ENCODE data around the gene TAPBP.

The TAPBP gene

GRCh38 chr6:33318426-33319073 is 4.7 kb upstream of the TAPBP start:
- DNase-seq = no peak

GRCh38 chr6:33317669-33318425 is 4.0 kb upstream of the TAPBP start, which contains the start of gene ZBTB22:
TSS of gene ZBTB22 (minus strand) at chr6:33317744. CDS start at chr6:33316916, 828 bp downstream.
- peak; percentile 99 for DNase-seq

- no peak for DNase-seq
Measured at GRCh38 chr6:33317419-33317668, 3.5 kb upstream of the TAPBP start.

DNA sequence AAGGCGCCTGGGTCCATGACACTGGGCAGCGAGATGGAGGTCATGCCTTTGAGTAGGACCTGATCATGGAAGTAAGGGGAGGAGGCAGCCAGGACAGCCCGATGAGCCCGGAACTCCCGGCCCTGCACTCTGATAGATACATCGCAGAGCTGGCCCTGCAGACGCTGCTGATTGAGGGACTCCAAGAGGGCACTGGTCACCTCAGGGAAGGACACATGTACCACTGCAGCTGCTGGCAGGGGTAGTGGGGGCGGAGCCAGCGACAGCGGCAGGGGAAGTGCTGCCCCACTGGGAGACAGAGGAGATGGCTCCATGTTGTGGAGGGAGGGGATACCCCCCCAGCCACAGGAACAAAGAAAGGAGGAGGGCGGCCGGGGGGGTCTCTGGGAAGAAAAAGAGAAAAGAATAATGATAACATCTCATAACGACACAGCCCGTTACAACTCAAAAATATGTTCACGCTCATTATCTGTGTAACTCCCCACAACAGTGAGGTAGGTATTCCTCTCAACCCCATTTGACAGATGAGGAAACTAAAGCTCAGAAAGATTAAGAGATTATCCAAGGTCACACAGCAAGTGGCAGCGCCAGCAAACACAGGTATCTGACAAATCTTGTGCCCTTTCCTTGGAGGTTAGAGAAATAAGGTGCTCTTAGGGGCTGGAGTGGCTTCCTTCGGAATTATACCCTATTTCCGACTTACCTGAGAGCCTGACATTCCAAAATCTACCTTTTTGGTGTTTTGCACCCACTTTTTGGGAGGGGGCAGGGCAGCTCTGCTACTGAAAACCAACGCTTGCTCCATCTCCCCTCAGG is 2.9 kb upstream of the TAPBP start:
- no peak for DNase-seq

DNA sequence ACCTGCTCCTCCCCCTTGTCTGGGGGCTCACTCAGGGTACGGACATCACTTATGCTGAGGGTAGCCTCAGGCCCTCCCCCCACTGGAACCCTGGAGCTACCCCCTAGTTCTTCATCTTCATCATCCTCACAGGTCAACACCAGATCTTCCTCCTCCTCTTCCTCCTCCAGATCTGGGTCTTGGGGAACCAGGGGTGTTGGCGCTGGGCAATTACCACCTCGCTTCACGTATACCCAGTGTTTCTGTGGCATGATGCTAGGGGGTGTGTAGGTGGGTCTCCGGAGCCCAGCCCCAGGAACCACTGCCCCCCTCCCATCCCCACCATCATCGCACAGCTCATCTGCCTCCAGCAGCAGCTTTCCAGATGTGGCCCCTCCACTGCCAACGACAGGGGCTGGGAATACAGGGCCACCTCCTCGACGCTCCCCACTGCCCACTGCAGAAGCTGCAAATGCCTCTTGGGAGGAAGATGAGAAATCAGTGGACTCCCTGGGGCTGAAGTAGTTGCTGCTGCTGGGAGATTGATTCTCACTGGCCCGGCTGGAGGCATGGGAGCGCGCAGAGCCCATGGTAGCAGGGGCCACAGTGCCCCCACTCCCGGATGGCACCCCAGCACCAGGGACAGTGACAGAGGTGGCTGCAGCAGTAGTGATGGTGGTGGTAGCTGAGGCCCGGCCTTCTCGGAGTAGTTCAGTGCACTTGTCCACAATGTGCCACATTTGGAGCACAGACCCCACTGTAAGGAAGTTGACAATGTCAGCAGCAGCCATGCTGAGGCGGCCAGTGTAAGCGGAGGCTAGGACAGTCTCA is 2.1 kb upstream of the TAPBP start:
- DNase-seq = no peak

GRCh38 chr6:33314943-33315792 is 1.3 kb upstream of the TAPBP start:
- no peak for DNase-seq

- peak; percentile 68 for DNase-seq
Measured at GRCh38 chr6:33314515-33314942, 651 bp upstream of the TAPBP start.

DNA sequence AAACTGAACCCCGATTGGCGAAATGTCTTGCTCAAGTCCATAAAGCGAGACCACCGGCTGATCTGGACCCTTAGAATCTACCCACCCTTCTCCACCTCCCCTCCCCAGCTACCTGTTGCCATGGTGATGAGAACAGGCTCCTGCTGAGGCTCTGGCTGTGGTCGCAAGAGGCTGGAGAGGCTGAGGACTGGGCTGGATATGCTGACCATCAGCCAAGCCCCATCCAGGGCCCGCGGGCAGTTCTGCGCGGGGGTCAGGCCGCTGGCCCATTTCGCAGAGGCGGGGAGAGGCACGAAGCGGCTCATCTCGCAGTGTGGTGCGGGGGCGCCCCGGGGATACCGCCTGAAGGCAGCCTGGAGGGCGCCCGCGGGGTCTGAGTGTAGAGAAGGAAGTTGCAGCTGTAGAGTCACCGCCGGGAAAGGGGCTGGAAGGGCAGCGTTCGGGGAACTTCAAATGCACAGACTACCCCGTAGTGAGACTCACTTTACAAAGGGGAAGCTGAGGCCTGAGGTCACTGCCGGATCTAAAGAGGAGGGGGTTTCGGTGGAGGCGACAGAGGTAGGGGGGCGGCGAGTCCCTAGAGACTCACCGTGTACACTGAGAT is 671 bp downstream of the TAPBP start:
- DNase-seq = no peak

DNA sequence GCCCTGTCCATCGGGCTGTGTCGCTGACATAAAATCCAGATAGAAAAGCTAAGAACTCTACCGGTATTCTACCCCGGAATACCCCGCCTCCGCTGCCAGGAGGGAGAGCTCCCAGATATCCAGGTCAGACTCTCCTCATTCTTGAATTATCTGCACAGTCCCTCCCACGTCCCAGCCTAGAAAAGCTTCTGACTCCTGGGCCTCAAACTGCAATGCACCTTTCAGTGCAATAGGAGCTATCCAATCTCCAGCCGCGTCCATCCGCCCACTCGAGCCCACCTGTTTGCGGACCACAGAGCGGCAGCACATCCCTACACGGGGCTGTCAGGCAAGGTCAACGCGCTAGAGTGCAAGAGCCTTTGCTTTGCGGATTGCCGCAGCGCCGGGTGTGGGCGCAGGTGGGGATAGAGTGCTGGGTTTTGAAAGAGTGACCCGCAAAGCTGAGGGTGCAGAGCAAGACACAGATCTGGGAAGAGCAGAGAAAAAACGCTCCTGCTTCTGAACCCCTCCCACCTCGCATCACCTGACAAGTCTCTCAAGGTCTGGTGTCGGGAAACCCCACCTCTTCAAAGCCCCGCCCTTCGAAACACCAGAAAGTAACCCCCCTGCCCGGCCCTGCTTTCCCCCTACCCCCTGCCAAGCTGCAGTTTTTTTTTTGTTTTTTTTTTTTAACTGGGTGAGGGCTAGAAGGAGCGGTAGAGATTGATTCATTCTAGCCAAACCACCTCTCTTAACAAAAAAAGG is 1.3 kb downstream of the TAPBP start:
- no peak for DNase-seq

GRCh38 chr6:33306356-33306755 is 7.5 kb downstream of the TAPBP start:
- DNase-seq = no peak

DNA sequence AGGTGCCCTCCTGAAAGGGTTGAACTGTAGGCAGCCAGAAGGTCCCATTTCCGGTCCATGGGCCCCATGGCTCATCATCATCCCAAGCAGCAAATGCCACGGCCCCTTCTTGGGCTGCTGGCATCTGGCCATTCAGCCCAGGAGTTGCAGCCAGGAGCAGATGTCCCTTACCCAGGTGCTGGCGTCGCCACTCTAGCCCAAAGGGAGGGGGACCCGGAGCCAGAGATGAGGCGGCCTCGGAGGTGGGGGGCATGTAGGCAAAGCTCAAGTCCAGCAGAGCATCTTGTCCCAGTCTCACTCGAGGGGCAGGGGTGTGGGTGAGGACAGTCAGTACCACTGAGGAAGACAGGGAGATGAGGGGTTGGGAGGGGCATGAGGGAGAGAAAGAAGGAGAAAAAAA is 8.8 kb downstream of the TAPBP start:
- no peak for DNase-seq

GRCh38 chr6:33304216-33304615 is 9.7 kb downstream of the TAPBP start:
- DNase-seq = no peak

- DNase-seq = no peak
Measured at GRCh38 chr6:33301877-33302276, 12.0 kb downstream of the TAPBP start.

GRCh38 chr6:33299237-33299944 is 14.5 kb downstream of the TAPBP start:
- peak; percentile 88 for DNase-seq

- DNase-seq = no peak
Measured at GRCh38 chr6:33298773-33299236, 15.1 kb downstream of the TAPBP start, which contains the start of gene RGL2. TSS of gene RGL2 (minus strand) at chr6:33298942. CDS start at chr6:33298610, 332 bp downstream.

GRCh38 chr6:33297956-33298772 is 15.7 kb downstream of the TAPBP start:
- DNase-seq = no peak

DNA sequence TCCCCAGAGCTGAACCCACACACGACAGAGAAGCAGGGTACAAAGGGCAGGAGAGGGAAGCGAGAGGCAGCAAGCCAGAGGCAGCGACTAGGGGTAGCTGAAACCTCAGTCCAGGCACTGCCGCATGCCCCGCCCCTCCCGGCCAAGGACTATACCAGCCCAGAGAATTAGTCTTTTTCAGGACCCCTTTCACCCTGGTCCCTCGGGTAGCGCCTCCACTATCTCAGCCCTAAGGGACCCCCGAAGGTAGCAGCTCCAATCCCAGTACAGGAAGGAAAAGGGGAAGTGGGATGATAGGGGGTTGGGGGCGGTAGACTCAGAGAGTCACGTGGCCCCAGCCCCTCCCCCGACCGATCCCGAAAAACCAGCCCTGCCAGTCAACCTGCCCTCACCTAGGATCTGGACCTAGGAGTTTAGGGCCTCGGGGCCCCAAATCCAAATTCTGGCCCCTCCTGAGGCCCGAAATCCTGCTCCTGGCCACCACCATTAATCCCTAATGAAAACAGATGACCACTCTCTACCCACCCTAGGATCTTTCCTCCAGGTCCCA is 16.4 kb downstream of the TAPBP start:
- no peak for DNase-seq

GRCh38 chr6:33296797-33297405 is 17.0 kb downstream of the TAPBP start:
- DNase-seq = no peak

All from amniotic stem cell (primary cell).